Measurements from ENCODE around the gene SDC1.

DNA sequence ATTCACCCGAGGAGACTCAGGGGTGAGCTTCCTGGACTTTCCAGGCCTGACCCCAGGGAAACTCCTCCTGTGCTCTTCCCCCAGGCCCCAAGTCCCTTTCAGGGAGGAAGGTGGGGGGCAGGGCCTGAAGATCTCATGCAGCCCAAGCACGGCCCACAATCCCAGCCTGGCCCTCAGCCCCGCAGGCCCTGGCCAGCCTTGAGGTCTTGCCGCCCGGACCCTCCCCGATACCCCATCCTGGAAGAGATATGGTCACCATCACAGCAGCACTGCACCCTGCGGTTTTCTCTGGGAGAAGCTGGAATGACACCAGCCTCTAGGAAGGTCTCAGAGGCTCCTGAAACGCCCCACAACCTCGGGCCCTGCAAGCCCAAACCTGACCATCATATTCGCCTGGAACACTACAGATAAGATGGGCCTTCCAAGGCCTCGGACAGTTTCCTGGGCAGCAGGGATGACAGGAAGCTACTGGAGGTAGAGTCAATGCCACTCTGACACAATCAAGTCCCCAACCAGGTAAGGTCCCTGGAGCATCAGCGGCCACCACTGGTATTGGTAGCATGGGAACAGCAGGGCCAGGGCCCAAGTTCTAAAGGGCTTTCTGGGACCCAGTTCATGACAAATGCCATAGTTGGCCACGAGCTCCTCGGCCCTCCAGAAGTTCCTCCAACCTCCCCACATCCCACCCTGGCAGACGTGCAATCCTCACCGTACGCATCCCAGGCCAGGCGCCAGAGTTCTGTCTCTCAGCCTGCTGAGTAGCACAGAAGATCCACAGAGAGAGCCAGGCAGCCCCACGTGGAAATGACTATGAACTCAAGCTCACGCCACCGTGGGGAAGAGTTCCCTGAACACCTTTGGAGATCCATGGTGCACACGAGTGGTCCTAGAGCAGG lies 8.6 kb downstream of the SDC1 start:
- TF ChIP-seq, protein P1, sequence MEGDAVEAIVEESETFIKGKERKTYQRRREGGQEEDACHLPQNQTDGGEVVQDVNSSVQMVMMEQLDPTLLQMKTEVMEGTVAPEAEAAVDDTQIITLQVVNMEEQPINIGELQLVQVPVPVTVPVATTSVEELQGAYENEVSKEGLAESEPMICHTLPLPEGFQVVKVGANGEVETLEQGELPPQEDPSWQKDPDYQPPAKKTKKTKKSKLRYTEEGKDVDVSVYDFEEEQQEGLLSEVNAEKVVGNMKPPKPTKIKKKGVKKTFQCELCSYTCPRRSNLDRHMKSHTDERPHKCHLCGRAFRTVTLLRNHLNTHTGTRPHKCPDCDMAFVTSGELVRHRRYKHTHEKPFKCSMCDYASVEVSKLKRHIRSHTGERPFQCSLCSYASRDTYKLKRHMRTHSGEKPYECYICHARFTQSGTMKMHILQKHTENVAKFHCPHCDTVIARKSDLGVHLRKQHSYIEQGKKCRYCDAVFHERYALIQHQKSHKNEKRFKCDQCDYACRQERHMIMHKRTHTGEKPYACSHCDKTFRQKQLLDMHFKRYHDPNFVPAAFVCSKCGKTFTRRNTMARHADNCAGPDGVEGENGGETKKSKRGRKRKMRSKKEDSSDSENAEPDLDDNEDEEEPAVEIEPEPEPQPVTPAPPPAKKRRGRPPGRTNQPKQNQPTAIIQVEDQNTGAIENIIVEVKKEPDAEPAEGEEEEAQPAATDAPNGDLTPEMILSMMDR (IDR thresholded peaks at IDR 0.05) = no peak
- TF ChIP-seq POLR2A (IDR thresholded peaks at IDR 0.05) = no peak
